HepG2 (cell line): ENCODE measurements around the gene EFNA3. TPM values are rescaled to one million over a fixed set of nuclear protein-coding genes. Genes with fewer than 3 reads are reported as not detected.

Experiments used
- ARHGAP35 ChIP-seq: sonication (generic); formaldehyde crosslinking; IDR thresholded peaks from 2 replicates; pipeline ENCODE4 v1.9.0; 2022; ENCODE audit warnings: mild to moderate bottlenecking, inconsistent platforms, moderate library complexity, missing genetic modification reagents, borderline replicate concordance
- ATF7 ChIP-seq, 2 experiments: fragments of 450-650 bp in 1 of 2; sonication (generic) in 1 of 2; formaldehyde crosslinking in 1 of 2; IDR thresholded peaks; 2 replicates each; pipeline versions ENCODE4 v1.4.0 to v1.6.1; 2016 to 2020; ENCODE audit warnings: antibody characterized with exemption in 1 of 2, mild to moderate bottlenecking in 1 of 2, missing genetic modification reagents in 1 of 2
- GLMP ChIP-seq: sonication (generic); formaldehyde crosslinking; IDR thresholded peaks from 2 replicates; pipeline ENCODE4 v1.9.0; 2021; ENCODE audit warnings: missing genetic modification reagents, mild to moderate bottlenecking, borderline replicate concordance
- HNF4G ChIP-seq, 2 experiments: sonication (generic) in 1 of 2; formaldehyde crosslinking in 1 of 2; IDR thresholded peaks; 2 replicates each; pipeline versions ENCODE4 v1.4.0 to v1.6.1; 2011 to 2020; ENCODE audit warnings: borderline replicate concordance in 2 of 2, low read depth in 2 of 2, mild to moderate bottlenecking in 2 of 2, low read length in 1 of 2, missing genetic modification reagents in 1 of 2, moderate library complexity in 1 of 2
- PCBP1 ChIP-seq: fragments of 200-400 bp; formaldehyde crosslinking; IDR thresholded peaks from 2 replicates; pipeline ENCODE4 v1.6.1; 2017; ENCODE audit warnings: mild to moderate bottlenecking, low read depth, low read length, borderline replicate concordance
- PHF8 ChIP-seq: sonication (generic); formaldehyde crosslinking; IDR thresholded peaks from 2 replicates; pipeline ENCODE4 v1.5.0; 2020; ENCODE audit warnings: missing genetic modification reagents
- ZBTB39 ChIP-seq: sonication (generic); formaldehyde crosslinking; IDR thresholded peaks from 2 replicates; pipeline ENCODE4 v1.5.0; 2020; ENCODE audit warnings: missing genetic modification reagents
- ZC3H4 ChIP-seq: sonication (generic); formaldehyde crosslinking; IDR thresholded peaks from 2 replicates; pipeline ENCODE4 v1.4.0; 2020; ENCODE audit warnings: missing genetic modification reagents, borderline replicate concordance
- ZFP37 ChIP-seq: sonication (generic); formaldehyde crosslinking; IDR thresholded peaks from 2 replicates; pipeline ENCODE4 v1.4.0; 2020; ENCODE audit warnings: missing genetic modification reagents, borderline replicate concordance
- ZNF354B ChIP-seq: sonication (generic); formaldehyde crosslinking; IDR thresholded peaks from 2 replicates; pipeline ENCODE4 v1.8.0; 2022; ENCODE audit warnings: mild to moderate bottlenecking, missing genetic modification reagents
- ZNF407 ChIP-seq: sonication (generic); formaldehyde crosslinking; IDR thresholded peaks from one replicate; pipeline ENCODE4 v1.5.1; 2020; ENCODE audit warnings: mild to moderate bottlenecking, missing genetic modification reagents; ENCODE audit errors: not compliant biosample characterization
- ZNF652 ChIP-seq: IDR thresholded peaks from 2 replicates; pipeline ENCODE4 v1.6.1; 2016; ENCODE audit warnings: low read depth, borderline replicate concordance
- polyA plus RNA-seq, 8 experiments: library from polyadenylated mRNA; depleted of rRNA in 3 of 8; stranded (reverse) in 7 of 8; unstranded in 1 of 8; fragments of >200 nt; fragmentation: Illumina TruSeq in 4 of 8; extraction: Trizol in 4 of 8; gene quantifications; 2 replicates each; pipeline versions ENCODE4 v1.2.1 to v1.2.3, GENCODE V29; 2011 to 2016; ENCODE audit warnings: low read depth in 4 of 8, missing spikeins in 1 of 8, mixed read lengths in 1 of 8; ENCODE audit not compliant: insufficient read depth in 1 of 8
- total RNA-seq, 5 experiments: library from RNA; depleted of rRNA; stranded (reverse); fragments of >200 nt; fragmentation: Illumina TruSeq; extraction: Trizol; gene quantifications; 2 replicates each; pipeline ENCODE4 v1.2.3, GENCODE V29; 2016; ENCODE audit warnings: low read depth in 1 of 5
- TF ChIP-seq, protein P1 (sequence below): sonication (generic); formaldehyde crosslinking; IDR thresholded peaks from 2 replicates; pipeline ENCODE4 v1.4.0; 2020; ENCODE audit warnings: missing genetic modification reagents, borderline replicate concordance

Gene EFNA3
- total and polyA plus RNA-seq, 2 of the 13 experiments (the other 11 are each of a cell fraction or from before 2014, with no cell fraction given) = 1.0 to 5.7 TPM

GRCh38 chr1:155050560-155051341, 27.9 kb upstream of the EFNA3 start, which contains the start of gene ADAM15 (continued):
- TF ChIP-seq GLMP (CRISPR knock-in tag) (no peak), ARHGAP35 (peak; percentile 94), ZFP37 (CRISPR knock-in tag) (no peak), ZC3H4 (CRISPR knock-in tag) (no peak), ZNF652 (CRISPR knock-in tag) (no peak), ZBTB39 (CRISPR knock-in tag) (no peak), ATF7 (IDR thresholded peaks at IDR 0.05) (no peak), ATF7 (CRISPR knock-in tag; IDR thresholded peaks at IDR 0.05) (no peak), ZNF354B (CRISPR knock-in tag) (no peak), PHF8 (CRISPR knock-in tag) (peak; percentile 75), ZNF407 (CRISPR knock-in tag) (peak; percentile 82), HNF4G (IDR thresholded peaks at IDR 0.05; ENCODE audit: borderline replicate concordance, low read depth, low read length) (no peak), HNF4G (CRISPR knock-in tag; IDR thresholded peaks at IDR 0.05; ENCODE audit: borderline replicate concordance, low read depth) (peak; percentile 44; the same call in 1 of the 2 replicates), PCBP1 (no peak)
- TF ChIP-seq, protein P1, sequence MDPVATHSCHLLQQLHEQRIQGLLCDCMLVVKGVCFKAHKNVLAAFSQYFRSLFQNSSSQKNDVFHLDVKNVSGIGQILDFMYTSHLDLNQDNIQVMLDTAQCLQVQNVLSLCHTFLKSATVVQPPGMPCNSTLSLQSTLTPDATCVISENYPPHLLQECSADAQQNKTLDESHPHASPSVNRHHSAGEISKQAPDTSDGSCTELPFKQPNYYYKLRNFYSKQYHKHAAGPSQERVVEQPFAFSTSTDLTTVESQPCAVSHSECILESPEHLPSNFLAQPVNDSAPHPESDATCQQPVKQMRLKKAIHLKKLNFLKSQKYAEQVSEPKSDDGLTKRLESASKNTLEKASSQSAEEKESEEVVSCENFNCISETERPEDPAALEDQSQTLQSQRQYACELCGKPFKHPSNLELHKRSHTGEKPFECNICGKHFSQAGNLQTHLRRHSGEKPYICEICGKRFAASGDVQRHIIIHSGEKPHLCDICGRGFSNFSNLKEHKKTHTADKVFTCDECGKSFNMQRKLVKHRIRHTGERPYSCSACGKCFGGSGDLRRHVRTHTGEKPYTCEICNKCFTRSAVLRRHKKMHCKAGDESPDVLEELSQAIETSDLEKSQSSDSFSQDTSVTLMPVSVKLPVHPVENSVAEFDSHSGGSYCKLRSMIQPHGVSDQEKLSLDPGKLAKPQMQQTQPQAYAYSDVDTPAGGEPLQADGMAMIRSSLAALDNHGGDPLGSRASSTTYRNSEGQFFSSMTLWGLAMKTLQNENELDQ (CRISPR knock-in tag) = no peak
